B cell (primary cell): Measurements from ENCODE around the gene CYTH3.

Experiments
- EZH2 ChIP-seq: IDR thresholded peaks from 2 replicates; pipeline ENCODE4 v1.6.1; 2012; ENCODE audit warnings: borderline replicate concordance, low read depth, mild to moderate bottlenecking, moderate library complexity, low read length; ENCODE audit not compliant: insufficient read depth, poor library complexity, severe bottlenecking
- TF ChIP-seq, protein P1 (sequence below): fragments of 200-600 bp; IDR thresholded peaks from one replicate; pipeline ENCODE4 v1.8.0; 2022; ENCODE audit warnings: antibody characterized with exemption, mild to moderate bottlenecking

DNA sequence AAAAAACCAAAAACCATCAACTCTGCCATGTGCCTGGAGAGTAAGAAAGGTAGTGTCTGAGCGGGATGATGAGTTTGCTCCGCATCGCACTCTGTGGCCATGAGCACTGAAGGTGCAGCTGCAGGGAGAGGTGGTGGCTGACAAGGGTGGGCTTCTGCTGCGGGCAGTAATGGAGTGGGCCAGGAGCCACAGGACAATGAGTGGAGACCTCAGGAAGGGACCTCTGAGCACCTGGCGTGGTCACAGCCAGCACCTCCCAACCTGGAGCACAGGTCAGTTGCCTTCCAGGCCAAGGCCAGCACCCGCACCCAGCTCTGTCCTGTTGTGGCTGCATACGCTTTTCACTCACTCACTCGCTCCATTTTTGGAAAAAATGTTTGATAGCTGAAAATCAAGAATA lies 125.8 kb downstream of the CYTH3 start:
- TF ChIP-seq EZH2: no peak
- TF ChIP-seq, protein P1, sequence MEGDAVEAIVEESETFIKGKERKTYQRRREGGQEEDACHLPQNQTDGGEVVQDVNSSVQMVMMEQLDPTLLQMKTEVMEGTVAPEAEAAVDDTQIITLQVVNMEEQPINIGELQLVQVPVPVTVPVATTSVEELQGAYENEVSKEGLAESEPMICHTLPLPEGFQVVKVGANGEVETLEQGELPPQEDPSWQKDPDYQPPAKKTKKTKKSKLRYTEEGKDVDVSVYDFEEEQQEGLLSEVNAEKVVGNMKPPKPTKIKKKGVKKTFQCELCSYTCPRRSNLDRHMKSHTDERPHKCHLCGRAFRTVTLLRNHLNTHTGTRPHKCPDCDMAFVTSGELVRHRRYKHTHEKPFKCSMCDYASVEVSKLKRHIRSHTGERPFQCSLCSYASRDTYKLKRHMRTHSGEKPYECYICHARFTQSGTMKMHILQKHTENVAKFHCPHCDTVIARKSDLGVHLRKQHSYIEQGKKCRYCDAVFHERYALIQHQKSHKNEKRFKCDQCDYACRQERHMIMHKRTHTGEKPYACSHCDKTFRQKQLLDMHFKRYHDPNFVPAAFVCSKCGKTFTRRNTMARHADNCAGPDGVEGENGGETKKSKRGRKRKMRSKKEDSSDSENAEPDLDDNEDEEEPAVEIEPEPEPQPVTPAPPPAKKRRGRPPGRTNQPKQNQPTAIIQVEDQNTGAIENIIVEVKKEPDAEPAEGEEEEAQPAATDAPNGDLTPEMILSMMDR: no peak
